ENCODE measurements around the gene KCNIP1.

GRCh38 chr5:170511551-170512258 is 7.9 kb downstream of the KCNIP1 start:
- TF ChIP-seq GATA3 (IDR thresholded peaks at IDR 0.05; ENCODE audit: low read depth, low read length) (no peak), GATA2 (IDR thresholded peaks at IDR 0.05; ENCODE audit: low read depth, low read length) (no peak)

Data from SH-SY5Y (cell line).